ENCODE data around the gene IDUA.
"Not testable (repeated sequence)": the region's sequence is repeated elsewhere in the genome, so short reads cannot be mapped to it uniquely, and the experiment has no call there.

IDUA gene

GRCh38 chr4:997375-998071 is 10.7 kb downstream of the IDUA start:
- Histone ChIP-seq H3K27ac (replicated peaks) (no peak overlapping the region), H3K27me3 (ENCODE audit: insufficient read depth, poor library complexity, severe bottlenecking) (peaks cover 46% of the 10 kb centered on the region), H3K4me3 (replicated peaks; ENCODE audit: insufficient read depth, low read length) (no peak overlapping the region)
- TF ChIP-seq SPI1 (IDR thresholded peaks at IDR 0.05; ENCODE audit: borderline replicate concordance, low read depth): no peak
- no peak for TF ChIP-seq GABPA (IDR thresholded peaks at IDR 0.05; ENCODE audit: low read depth)
- TF ChIP-seq, protein P1, sequence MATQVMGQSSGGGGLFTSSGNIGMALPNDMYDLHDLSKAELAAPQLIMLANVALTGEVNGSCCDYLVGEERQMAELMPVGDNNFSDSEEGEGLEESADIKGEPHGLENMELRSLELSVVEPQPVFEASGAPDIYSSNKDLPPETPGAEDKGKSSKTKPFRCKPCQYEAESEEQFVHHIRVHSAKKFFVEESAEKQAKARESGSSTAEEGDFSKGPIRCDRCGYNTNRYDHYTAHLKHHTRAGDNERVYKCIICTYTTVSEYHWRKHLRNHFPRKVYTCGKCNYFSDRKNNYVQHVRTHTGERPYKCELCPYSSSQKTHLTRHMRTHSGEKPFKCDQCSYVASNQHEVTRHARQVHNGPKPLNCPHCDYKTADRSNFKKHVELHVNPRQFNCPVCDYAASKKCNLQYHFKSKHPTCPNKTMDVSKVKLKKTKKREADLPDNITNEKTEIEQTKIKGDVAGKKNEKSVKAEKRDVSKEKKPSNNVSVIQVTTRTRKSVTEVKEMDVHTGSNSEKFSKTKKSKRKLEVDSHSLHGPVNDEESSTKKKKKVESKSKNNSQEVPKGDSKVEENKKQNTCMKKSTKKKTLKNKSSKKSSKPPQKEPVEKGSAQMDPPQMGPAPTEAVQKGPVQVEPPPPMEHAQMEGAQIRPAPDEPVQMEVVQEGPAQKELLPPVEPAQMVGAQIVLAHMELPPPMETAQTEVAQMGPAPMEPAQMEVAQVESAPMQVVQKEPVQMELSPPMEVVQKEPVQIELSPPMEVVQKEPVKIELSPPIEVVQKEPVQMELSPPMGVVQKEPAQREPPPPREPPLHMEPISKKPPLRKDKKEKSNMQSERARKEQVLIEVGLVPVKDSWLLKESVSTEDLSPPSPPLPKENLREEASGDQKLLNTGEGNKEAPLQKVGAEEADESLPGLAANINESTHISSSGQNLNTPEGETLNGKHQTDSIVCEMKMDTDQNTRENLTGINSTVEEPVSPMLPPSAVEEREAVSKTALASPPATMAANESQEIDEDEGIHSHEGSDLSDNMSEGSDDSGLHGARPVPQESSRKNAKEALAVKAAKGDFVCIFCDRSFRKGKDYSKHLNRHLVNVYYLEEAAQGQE (IDR thresholded peaks at IDR 0.05; ENCODE audit: insufficient replicate concordance, low read depth): no peak
- no peak for TF ChIP-seq POLR2AphosphoS5 (IDR thresholded peaks at IDR 0.05; ENCODE audit: low read depth)
- TF ChIP-seq, protein P2, sequence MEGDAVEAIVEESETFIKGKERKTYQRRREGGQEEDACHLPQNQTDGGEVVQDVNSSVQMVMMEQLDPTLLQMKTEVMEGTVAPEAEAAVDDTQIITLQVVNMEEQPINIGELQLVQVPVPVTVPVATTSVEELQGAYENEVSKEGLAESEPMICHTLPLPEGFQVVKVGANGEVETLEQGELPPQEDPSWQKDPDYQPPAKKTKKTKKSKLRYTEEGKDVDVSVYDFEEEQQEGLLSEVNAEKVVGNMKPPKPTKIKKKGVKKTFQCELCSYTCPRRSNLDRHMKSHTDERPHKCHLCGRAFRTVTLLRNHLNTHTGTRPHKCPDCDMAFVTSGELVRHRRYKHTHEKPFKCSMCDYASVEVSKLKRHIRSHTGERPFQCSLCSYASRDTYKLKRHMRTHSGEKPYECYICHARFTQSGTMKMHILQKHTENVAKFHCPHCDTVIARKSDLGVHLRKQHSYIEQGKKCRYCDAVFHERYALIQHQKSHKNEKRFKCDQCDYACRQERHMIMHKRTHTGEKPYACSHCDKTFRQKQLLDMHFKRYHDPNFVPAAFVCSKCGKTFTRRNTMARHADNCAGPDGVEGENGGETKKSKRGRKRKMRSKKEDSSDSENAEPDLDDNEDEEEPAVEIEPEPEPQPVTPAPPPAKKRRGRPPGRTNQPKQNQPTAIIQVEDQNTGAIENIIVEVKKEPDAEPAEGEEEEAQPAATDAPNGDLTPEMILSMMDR (IDR thresholded peaks at IDR 0.05; ENCODE audit: insufficient read depth, low read length): no peak
- no peak for DNase-seq (ENCODE audit: low read depth in 1 of 2, low spot score in 1 of 2)

DNA sequence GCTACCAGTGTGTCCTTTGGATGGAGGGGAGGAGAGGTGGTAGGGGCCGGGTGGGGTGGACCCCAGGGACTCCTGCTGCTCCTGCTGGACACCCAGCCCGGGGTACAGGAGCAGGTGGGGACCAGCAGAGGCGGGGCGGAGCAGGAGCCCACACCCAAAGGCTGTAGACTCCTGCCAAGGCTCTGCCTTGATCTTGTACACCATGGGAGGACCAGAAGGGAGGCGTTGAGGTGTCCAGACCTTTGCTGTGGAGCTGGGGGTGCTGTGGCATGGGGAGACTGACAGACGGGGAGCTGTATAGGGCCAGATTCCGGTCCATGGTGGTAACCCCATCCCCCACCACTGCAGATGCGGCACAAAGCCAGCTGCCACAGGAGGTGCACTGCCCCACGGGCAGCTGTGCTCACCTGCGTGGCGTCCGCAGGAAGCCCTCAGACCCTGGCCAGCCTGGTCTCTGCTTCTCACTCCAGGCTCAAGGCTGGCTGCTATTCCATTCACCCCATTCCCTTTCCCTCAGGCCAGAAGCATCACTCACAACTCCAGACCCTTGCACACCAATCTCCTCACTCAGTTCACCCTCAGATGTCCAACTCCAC is 11.3 kb downstream of the IDUA start:
- no peak overlapping the region for H3K4me3 ChIP-seq (replicated peaks; ENCODE audit: insufficient read depth, low read length)
- H3K27me3 ChIP-seq (ENCODE audit: insufficient read depth, poor library complexity, severe bottlenecking): peaks cover 46% of the 10 kb centered on the region
- no peak for DNase-seq (ENCODE audit: low read depth in 1 of 2, low spot score in 1 of 2)
- no peak overlapping the region for H3K27ac ChIP-seq (replicated peaks)
- no peak for TF ChIP-seq SPI1 (IDR thresholded peaks at IDR 0.05; ENCODE audit: borderline replicate concordance, low read depth)
- TF ChIP-seq POLR2AphosphoS5 (IDR thresholded peaks at IDR 0.05; ENCODE audit: low read depth): no peak
- TF ChIP-seq, protein P2 (IDR thresholded peaks at IDR 0.05; ENCODE audit: insufficient read depth, low read length): no peak
- TF ChIP-seq, protein P1 (IDR thresholded peaks at IDR 0.05; ENCODE audit: insufficient replicate concordance, low read depth): no peak
- TF ChIP-seq GABPA (IDR thresholded peaks at IDR 0.05; ENCODE audit: low read depth): no peak

DNA sequence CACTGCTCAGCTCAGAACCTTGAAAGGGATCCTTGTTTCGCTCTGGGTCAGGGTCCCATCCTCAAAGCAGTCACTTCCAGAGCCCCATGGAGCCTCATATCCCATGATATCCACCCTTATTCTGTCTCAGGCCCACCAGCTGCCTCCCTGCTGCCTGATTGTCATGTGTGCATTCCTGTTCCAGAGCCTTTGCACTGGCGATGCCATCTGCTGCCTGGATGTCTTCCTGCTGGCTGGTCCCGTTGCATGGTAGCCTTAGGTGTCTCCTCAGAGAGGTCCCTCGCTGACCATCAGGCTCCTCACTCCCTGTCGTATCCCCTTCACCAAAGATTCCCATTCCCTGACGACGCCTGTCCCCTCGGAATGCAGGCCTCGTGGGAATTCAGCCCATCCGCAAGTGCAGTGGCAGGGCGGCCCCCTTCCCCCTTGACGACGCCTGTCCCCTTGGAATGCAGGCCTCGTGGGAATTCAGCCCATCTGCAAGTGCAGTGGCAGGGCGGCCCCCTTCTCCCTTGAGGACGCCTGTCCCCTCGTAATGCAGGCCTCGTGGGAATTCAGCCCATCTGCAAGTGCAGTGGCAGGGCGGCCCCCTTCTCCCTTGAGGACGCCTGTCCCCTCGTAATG is 12.5 kb downstream of the IDUA start:
- H3K27me3 ChIP-seq (ENCODE audit: insufficient read depth, poor library complexity, severe bottlenecking): peaks cover 56% of the 10 kb centered on the region
- not testable (repeated sequence) for H3K27ac ChIP-seq (replicated peaks); DNase-seq (ENCODE audit: low read depth in 1 of 2, low spot score in 1 of 2); H3K4me3 ChIP-seq (replicated peaks; ENCODE audit: insufficient read depth, low read length)

- Histone ChIP-seq H3K4me3 (replicated peaks; ENCODE audit: insufficient read depth, low read length) (no peak overlapping the region), H3K27me3 (ENCODE audit: insufficient read depth, poor library complexity, severe bottlenecking) (peaks cover 56% of the 10 kb centered on the region), H3K27ac (replicated peaks) (no peak overlapping the region)
- no peak for TF ChIP-seq SPI1 (IDR thresholded peaks at IDR 0.05; ENCODE audit: borderline replicate concordance, low read depth)
- TF ChIP-seq POLR2AphosphoS5 (IDR thresholded peaks at IDR 0.05; ENCODE audit: low read depth): no peak
- TF ChIP-seq, protein P1 (IDR thresholded peaks at IDR 0.05; ENCODE audit: insufficient replicate concordance, low read depth): no peak
- TF ChIP-seq, protein P2 (IDR thresholded peaks at IDR 0.05; ENCODE audit: insufficient read depth, low read length): no peak
- TF ChIP-seq GABPA (IDR thresholded peaks at IDR 0.05; ENCODE audit: low read depth): no peak
- no peak for DNase-seq (ENCODE audit: low read depth in 1 of 2, low spot score in 1 of 2)
These were observed 13.1 kb downstream of the IDUA start for GRCh38 chr4:999882-1000425.

All from HL-60 (cell line).